Subcutaneous preadipocyte (primary cell): ENCODE measurements around the gene OR5D18. TPM values are rescaled to one million over a fixed set of nuclear protein-coding genes. Genes with fewer than 3 reads are reported as not detected.

Experiments
- small RNA-seq: library from RNA; depleted of rRNA; stranded (forward); fragments of <200 nt; gene quantifications from one replicate; pipeline ENCODE3, GENCODE V24; 2012
- total RNA-seq: library from RNA; depleted of rRNA; stranded (reverse); fragments of >200 nt; gene quantifications from 2 replicates; pipeline ENCODE4 v1.2.3, GENCODE V29; 2012

Gene OR5D18
- total RNA-seq: not detected in 2 replicates

GRCh38 chr11:55819330-55819729 is at the start of gene OR5D18:
Gene OR5D18, plus strand, starts transcription at chr11:55819630. Its CDS starts 0 bp downstream, at chr11:55819630.

GRCh38 chr11:55773138-55773537 is 46.3 kb upstream of the OR5D18 start, which contains the start of gene OR5D13:
Gene OR5D13, plus strand, starts transcription at chr11:55773438. Its CDS starts 0 bp downstream, at chr11:55773438.

GRCh38 chr11:55795256-55795655 is 24.2 kb upstream of the OR5D18 start, which contains the start of gene OR5D14:
Gene OR5D14, plus strand, starts transcription at chr11:55795556. Its CDS starts 0 bp downstream, at chr11:55795556.

DNA sequence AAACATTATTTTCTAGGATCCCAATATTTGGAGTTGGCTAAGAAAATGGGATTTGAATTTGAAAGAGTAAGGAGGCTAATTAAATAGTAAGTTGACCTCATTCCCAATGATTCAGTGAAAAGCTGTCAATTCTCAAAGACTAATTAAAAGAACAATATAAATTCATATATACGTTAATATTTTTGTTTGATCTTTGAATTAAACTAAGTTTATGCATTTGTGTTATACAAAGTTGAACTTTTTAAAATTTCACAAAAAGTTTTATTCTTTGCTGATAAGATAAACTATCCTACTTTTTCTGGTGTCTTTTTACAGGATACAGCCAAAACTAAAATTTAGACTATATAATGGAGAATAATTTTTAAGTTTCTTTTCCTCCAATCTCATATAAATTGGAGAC is 8.4 kb upstream of the OR5D18 start, which contains the start of gene OR5L1:
Gene OR5L1 (plus strand): TSS at position 301 of the 400 bp plus-strand sequence. CDS start 100 bp downstream, outside the sequence.

GRCh38 chr11:55826919-55827318 is 7.5 kb downstream of the OR5D18 start, which contains the start of gene OR5L2:
Gene OR5L2, plus strand, starts transcription at chr11:55827219. Its CDS starts 0 bp downstream, at chr11:55827219.

DNA sequence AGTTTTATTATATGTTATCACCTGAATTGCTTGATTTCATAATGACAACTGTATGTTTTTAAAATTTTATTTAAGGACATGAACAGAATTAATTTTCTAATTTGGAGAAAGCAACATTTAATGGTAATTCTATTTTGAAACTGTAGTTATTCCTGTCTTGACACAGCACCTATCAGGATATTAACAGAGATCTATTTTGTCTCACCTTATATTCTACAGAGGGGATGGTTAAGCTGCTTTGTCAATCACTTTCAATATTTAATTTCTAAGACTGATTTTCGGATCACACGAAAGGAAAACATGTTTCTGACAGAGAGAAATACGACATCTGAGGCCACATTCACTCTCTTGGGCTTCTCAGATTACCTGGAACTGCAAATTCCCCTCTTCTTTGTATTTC is 19.0 kb downstream of the OR5D18 start, which contains the start of gene OR5D16:
Gene OR5D16 (plus strand): TSS at position 301 of the 400 bp plus-strand sequence. CDS start 0 bp downstream, at position 301.

Small RNA genes lying within 50 kb of the gene (small RNA-seq; reads per million reads assigned to genes)
- not detected for gene AC036111.3

Other genes with a start within 250 kb of the OR5D18 start
- gene OR4C16, start 247.5 kb upstream of the OR5D18 start, total RNA-seq: not detected in 2 replicates
- not detected in 2 replicates for gene OR4C11, start 212.0 kb upstream of the OR5D18 start, total RNA-seq
- not detected in 2 replicates for gene OR4P4, start 184.5 kb upstream of the OR5D18 start, total RNA-seq
- gene OR4S2, start 171.3 kb upstream of the OR5D18 start, total RNA-seq: not detected in 2 replicates
- gene OR4C6, start 157.4 kb upstream of the OR5D18 start, total RNA-seq: not detected in 2 replicates
- gene OR5D13, start 46.2 kb upstream of the OR5D18 start, total RNA-seq: not detected in 2 replicates
- not detected in 2 replicates for gene OR5D14, start 24.1 kb upstream of the OR5D18 start, total RNA-seq
- gene OR5L1, start 8.3 kb upstream of the OR5D18 start, total RNA-seq: not detected in 2 replicates
- not detected in 2 replicates for gene OR5L2, start 7.6 kb downstream of the OR5D18 start, total RNA-seq
- gene OR5D16, start 19.1 kb downstream of the OR5D18 start, total RNA-seq: not detected in 2 replicates
- not detected in 2 replicates for gene TRIM51, start 63.7 kb downstream of the OR5D18 start, total RNA-seq
- gene OR5W2, start 95.0 kb downstream of the OR5D18 start, total RNA-seq: not detected in 2 replicates
- not detected in 2 replicates for gene OR5I1, start 116.8 kb downstream of the OR5D18 start, total RNA-seq
- not detected in 2 replicates for gene OR10AG1, start 150.3 kb downstream of the OR5D18 start, total RNA-seq
- not detected in 2 replicates for gene OR5F1, start 175.0 kb downstream of the OR5D18 start, total RNA-seq
- not detected in 2 replicates for gene OR5AS1, start 208.0 kb downstream of the OR5D18 start, total RNA-seq